Activated CD4-positive, alpha-beta T cell treated with anti-CD3 and anti-CD28 coated beads for 48 hours (primary cell): ENCODE measurements around the gene ALPK3.

Experiments
- DNase-seq: peaks from one replicate; pipeline ENCODE4 v3.0.0-alpha.2; 2020

Gene ALPK3

GRCh38 chr15:84824260-84825007 lies 7.3 kb downstream of the ALPK3 start:
- no peak for DNase-seq

GRCh38 chr15:84826369-84826823 lies 9.2 kb downstream of the ALPK3 start:
- DNase-seq: peak; percentile 29

GRCh38 chr15:84827246-84827645 lies 10.1 kb downstream of the ALPK3 start:
- no peak for DNase-seq

- DNase-seq: no peak
Observed at GRCh38 chr15:84828086-84828908, 11.1 kb downstream of the ALPK3 start.

GRCh38 chr15:84829428-84829827 lies 12.3 kb downstream of the ALPK3 start:
- no peak for DNase-seq

- DNase-seq: no peak
Observed at GRCh38 chr15:84830036-84830435, 12.9 kb downstream of the ALPK3 start.

- DNase-seq: no peak
Observed at GRCh38 chr15:84831028-84831427, 13.9 kb downstream of the ALPK3 start.

GRCh38 chr15:84831613-84832012 lies 14.5 kb downstream of the ALPK3 start:
- DNase-seq: no peak

- no peak for DNase-seq
Observed at GRCh38 chr15:84832448-84833040, 15.4 kb downstream of the ALPK3 start.

GRCh38 chr15:84833447-84834228 lies 16.5 kb downstream of the ALPK3 start:
- no peak for DNase-seq

GRCh38 chr15:84834229-84834955 lies 17.2 kb downstream of the ALPK3 start:
- DNase-seq: no peak

- no peak for DNase-seq
Observed at GRCh38 chr15:84834969-84835368, 17.8 kb downstream of the ALPK3 start.

- no peak for DNase-seq
Observed at GRCh38 chr15:84835661-84836337, 18.6 kb downstream of the ALPK3 start.

- no peak for DNase-seq
Observed at GRCh38 chr15:84836844-84837243, 19.7 kb downstream of the ALPK3 start.

- no peak for DNase-seq
Observed at GRCh38 chr15:84839714-84840113, 22.6 kb downstream of the ALPK3 start.

- no peak for DNase-seq
Observed at GRCh38 chr15:84840255-84840654, 23.1 kb downstream of the ALPK3 start.

- no peak for DNase-seq
Observed at GRCh38 chr15:84840741-84841429, 23.7 kb downstream of the ALPK3 start.

- DNase-seq: no peak
Observed at GRCh38 chr15:84842781-84843180, 25.6 kb downstream of the ALPK3 start.

GRCh38 chr15:84844964-84845363 lies 27.8 kb downstream of the ALPK3 start:
- no peak for DNase-seq

- DNase-seq: peak; percentile 70
Observed at GRCh38 chr15:84845631-84846030, 28.5 kb downstream of the ALPK3 start.

- DNase-seq: no peak
Observed at GRCh38 chr15:84846269-84846668, 29.1 kb downstream of the ALPK3 start.
